ENCODE results near the gene GATAD2A. TPM values are rescaled to one million over a fixed set of nuclear protein-coding genes. Genes with fewer than 3 reads are reported as not detected.
A peak's percentile ranks its signal among the peaks of the same experiment; 100 is the strongest.

The GATAD2A gene
- total and polyA plus RNA-seq, 2 of the 13 experiments (the other 11 are each of a cell fraction or from before 2014, with no cell fraction given): 16.8 to 28.6 TPM

DNA sequence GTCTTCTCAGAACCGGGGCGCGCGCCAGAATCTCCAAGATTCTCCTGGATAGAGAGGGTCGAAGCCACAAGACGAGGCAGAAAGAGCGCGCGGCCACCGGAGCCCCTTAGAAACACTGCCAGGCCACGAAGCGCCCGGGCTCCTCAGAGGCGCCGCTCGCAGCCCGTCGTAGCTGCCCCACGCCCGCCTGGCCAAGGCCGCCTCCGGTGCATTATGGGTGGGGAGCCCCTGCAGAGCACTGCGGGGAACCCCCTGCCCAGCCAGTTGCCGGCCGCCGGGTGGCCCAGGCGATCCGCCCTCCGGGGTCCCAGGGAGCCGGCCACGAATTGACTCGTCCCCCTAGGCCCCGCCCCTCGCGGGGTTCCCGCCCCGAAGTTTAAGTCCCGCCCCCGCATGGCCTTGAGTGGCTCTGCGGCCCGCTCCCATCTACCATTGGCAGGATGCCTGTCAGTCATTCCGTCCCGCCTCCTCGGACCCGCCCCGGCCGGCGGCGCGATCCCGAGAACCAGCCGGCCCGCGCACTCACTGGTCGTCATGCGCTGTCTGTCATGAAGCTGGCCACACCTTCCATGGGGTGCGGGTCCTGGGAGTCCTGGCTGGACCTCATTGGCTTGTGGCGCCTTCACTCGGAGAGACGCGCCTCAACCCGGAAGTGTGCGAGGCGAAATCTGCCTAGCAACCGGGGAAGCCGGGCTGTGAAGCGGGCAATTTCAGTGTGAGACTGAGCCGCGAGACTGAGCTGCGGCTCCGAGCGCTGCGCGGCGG lies 20.2 kb upstream of the GATAD2A start (continued):
- TF ChIP-seq CBX1 (IDR thresholded peaks at IDR 0.05; ENCODE audit: low read depth) (no peak), ZBTB7A (CRISPR knock-in tag; IDR thresholded peaks at IDR 0.05) (no peak), ZNF761 (CRISPR knock-in tag; conservative IDR thresholded peaks at IDR 0.05) (no peak), TEAD2 (CRISPR knock-in tag; IDR thresholded peaks at IDR 0.05) (no peak), GLI4 (CRISPR knock-in tag; IDR thresholded peaks at IDR 0.05; ENCODE audit: borderline replicate concordance) (no peak), ZNF256 (CRISPR knock-in tag; conservative IDR thresholded peaks at IDR 0.05) (no peak), ZNF530 (CRISPR knock-in tag; IDR thresholded peaks at IDR 0.05; ENCODE audit: low read depth) (no peak), NCOA5 (CRISPR knock-in tag; IDR thresholded peaks at IDR 0.05) (no peak), ZMYM2 (CRISPR knock-in tag; IDR thresholded peaks at IDR 0.05) (no peak), ZNF652 (CRISPR knock-in tag; IDR thresholded peaks at IDR 0.05; ENCODE audit: borderline replicate concordance, low read depth) (no peak), KLF15 (CRISPR knock-in tag; IDR thresholded peaks at IDR 0.05; ENCODE audit: borderline replicate concordance) (no peak), SMARCC2 (IDR thresholded peaks at IDR 0.05) (no peak), ZNF224 (CRISPR knock-in tag; IDR thresholded peaks at IDR 0.05) (no peak), ZNF605 (CRISPR knock-in tag; IDR thresholded peaks at IDR 0.05) (no peak), ZBTB42 (CRISPR knock-in tag; IDR thresholded peaks at IDR 0.05) (0 out of 2 replicates have a peak, but pooled peaks have one; percentile 36), MEIS2 (CRISPR knock-in tag; IDR thresholded peaks at IDR 0.05) (no peak; the same call in 1 of the 2 replicates)
- TF ChIP-seq, protein P1, sequence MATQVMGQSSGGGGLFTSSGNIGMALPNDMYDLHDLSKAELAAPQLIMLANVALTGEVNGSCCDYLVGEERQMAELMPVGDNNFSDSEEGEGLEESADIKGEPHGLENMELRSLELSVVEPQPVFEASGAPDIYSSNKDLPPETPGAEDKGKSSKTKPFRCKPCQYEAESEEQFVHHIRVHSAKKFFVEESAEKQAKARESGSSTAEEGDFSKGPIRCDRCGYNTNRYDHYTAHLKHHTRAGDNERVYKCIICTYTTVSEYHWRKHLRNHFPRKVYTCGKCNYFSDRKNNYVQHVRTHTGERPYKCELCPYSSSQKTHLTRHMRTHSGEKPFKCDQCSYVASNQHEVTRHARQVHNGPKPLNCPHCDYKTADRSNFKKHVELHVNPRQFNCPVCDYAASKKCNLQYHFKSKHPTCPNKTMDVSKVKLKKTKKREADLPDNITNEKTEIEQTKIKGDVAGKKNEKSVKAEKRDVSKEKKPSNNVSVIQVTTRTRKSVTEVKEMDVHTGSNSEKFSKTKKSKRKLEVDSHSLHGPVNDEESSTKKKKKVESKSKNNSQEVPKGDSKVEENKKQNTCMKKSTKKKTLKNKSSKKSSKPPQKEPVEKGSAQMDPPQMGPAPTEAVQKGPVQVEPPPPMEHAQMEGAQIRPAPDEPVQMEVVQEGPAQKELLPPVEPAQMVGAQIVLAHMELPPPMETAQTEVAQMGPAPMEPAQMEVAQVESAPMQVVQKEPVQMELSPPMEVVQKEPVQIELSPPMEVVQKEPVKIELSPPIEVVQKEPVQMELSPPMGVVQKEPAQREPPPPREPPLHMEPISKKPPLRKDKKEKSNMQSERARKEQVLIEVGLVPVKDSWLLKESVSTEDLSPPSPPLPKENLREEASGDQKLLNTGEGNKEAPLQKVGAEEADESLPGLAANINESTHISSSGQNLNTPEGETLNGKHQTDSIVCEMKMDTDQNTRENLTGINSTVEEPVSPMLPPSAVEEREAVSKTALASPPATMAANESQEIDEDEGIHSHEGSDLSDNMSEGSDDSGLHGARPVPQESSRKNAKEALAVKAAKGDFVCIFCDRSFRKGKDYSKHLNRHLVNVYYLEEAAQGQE (IDR thresholded peaks at IDR 0.05; ENCODE audit: borderline replicate concordance in 1 of 2, low read depth in 1 of 2, low read length in 2 of 2): no peak
- TF ChIP-seq, protein P2, sequence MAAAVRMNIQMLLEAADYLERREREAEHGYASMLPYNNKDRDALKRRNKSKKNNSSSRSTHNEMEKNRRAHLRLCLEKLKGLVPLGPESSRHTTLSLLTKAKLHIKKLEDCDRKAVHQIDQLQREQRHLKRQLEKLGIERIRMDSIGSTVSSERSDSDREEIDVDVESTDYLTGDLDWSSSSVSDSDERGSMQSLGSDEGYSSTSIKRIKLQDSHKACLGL (CRISPR knock-in tag; IDR thresholded peaks at IDR 0.05): peak; percentile 35; the same call in 1 of the 2 replicates
- TF ChIP-seq, protein P3, sequence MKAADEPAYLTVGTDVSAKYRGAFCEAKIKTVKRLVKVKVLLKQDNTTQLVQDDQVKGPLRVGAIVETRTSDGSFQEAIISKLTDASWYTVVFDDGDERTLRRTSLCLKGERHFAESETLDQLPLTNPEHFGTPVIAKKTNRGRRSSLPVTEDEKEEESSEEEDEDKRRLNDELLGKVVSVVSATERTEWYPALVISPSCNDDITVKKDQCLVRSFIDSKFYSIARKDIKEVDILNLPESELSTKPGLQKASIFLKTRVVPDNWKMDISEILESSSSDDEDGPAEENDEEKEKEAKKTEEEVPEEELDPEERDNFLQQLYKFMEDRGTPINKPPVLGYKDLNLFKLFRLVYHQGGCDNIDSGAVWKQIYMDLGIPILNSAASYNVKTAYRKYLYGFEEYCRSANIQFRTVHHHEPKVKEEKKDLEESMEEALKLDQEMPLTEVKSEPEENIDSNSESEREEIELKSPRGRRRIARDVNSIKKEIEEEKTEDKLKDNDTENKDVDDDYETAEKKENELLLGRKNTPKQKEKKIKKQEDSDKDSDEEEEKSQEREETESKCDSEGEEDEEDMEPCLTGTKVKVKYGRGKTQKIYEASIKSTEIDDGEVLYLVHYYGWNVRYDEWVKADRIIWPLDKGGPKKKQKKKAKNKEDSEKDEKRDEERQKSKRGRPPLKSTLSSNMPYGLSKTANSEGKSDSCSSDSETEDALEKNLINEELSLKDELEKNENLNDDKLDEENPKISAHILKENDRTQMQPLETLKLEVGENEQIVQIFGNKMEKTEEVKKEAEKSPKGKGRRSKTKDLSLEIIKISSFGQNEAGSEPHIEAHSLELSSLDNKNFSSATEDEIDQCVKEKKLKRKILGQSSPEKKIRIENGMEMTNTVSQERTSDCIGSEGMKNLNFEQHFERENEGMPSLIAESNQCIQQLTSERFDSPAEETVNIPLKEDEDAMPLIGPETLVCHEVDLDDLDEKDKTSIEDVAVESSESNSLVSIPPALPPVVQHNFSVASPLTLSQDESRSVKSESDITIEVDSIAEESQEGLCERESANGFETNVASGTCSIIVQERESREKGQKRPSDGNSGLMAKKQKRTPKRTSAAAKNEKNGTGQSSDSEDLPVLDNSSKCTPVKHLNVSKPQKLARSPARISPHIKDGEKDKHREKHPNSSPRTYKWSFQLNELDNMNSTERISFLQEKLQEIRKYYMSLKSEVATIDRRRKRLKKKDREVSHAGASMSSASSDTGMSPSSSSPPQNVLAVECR (CRISPR knock-in tag; IDR thresholded peaks at IDR 0.05; ENCODE audit: borderline replicate concordance): peak; percentile 90; the same call in 1 of the 2 replicates
- TF ChIP-seq, protein P4, sequence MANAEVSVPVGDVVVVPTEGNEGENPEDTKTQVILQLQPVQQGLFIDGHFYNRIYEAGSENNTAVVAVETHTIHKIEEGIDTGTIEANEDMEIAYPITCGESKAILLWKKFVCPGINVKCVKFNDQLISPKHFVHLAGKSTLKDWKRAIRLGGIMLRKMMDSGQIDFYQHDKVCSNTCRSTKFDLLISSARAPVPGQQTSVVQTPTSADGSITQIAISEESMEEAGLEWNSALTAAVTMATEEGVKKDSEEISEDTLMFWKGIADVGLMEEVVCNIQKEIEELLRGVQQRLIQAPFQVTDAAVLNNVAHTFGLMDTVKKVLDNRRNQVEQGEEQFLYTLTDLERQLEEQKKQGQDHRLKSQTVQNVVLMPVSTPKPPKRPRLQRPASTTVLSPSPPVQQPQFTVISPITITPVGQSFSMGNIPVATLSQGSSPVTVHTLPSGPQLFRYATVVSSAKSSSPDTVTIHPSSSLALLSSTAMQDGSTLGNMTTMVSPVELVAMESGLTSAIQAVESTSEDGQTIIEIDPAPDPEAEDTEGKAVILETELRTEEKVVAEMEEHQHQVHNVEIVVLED (CRISPR knock-in tag; IDR thresholded peaks at IDR 0.05; ENCODE audit: borderline replicate concordance): peak; percentile 51; the same call in 1 of the 2 replicates
